ENCODE data around the gene FRMD8.
A peak's percentile ranks its signal among the peaks of the same experiment; 100 is the strongest.
"Not testable (repeated sequence)": the region's sequence is repeated elsewhere in the genome, so short reads cannot be mapped to it uniquely, and the experiment has no call there.

The FRMD8 gene

DNA sequence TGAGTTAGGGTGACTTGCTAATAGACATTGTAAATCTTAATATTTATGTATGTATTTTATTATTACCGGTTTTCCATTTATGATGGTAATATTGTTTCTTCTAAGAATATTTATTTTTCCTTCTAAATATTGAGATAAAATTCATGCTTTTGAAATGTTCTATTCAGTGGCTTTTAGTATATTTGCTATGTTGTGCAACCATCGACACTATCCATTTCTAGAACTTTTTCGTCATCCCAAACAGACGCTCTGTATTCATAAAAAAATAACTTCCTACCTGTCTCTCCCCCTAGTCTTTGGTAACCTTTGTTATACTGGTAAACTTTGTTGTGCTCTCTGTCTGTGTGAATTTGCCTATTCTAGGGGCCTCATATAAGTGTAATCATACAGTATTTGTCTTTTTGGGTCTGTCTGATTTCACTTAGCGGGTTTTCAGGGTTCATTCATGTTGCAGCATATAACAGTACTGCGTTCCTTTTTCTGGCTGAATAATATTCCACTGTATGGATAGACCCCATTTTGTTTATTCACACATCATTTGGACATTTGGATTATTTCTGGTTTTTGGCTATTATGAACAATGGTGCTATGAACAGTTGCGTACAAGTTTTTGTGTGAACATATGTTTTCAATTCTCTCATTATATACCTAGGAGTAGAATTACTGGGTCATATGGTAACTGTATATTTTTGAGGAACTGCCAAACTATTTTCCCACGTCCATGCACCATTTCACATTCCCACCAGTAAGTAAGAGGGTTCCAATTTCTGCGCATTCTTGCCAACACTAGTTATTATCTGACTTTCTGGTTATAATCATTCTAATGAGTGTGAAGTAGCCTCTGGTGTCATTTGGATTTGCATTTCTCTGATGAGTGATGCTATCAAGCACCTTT lies 52.1 kb downstream of the FRMD8 start:
- no peak for DNase-seq

DNA sequence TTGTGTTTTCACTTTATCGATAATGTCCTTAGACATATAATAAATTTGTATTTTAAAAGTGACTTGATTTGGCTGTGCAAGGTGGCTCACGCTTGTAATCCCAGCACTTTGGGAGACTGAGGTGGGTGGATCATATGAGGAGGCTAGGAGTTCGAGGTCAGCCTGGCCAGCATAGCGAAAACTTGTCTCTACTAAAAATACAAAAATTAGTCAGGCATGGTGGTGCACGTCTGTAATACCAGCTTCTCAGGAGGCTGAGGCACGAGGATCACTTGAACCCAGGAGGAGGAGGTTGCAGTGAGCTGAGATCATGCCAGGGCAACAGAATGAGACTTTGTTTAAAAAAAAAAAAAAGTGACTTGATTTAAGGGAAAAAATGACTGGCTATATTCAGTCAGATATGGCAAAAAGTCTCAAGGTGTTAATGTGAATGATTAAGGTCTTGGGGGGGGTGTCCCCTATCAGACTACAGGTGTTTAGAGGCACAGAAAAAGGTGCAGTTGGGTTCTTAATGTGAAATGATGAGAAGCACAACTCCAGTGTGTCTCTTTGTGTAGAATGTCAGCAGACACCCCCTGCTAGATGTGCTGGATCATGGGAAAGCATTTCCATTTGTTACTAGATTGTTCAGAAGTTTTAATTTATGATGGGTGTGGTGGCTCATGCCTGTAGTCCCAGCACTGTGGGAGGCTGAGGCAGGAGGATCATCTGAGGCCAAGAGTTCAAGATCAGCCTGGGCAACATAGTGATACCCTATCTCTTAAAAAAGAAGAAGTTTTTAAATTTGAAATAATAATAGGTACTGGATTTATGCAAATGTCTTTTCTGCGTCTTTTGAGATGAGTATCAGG lies 53.1 kb downstream of the FRMD8 start:
- no peak for DNase-seq

DNA sequence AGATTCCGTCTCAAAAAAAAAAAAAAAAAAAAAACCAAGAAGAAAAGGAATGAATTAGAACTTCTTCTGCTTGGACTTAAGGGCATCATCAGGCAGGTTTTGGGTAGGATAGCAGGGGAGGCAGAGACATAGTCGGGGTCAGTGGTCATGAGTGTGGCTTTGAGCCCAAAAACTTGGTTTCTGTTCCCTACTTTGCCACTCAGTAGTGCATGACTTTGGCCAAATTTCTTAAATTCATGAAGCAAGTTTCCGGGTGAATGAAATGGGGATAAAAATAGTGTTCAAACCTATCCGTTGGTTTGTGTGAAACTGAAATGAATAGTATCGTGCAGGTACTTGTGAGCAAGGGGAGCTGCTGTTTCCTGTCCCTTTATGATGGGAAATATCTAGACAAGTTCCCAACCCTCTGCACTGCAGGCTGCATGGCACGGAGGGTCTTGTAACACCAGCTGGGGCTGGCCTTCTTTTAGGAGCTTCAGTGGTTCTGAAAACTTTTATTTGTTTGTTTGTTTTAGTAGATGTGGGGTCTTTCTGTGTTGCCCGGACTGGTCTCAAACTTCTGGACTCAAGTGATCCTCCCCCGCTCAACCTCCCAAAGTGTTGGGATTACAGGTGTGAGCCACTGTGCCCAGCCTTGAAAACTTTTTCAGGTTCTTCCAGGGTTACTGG lies 54.5 kb downstream of the FRMD8 start:
- no peak for DNase-seq

DNA sequence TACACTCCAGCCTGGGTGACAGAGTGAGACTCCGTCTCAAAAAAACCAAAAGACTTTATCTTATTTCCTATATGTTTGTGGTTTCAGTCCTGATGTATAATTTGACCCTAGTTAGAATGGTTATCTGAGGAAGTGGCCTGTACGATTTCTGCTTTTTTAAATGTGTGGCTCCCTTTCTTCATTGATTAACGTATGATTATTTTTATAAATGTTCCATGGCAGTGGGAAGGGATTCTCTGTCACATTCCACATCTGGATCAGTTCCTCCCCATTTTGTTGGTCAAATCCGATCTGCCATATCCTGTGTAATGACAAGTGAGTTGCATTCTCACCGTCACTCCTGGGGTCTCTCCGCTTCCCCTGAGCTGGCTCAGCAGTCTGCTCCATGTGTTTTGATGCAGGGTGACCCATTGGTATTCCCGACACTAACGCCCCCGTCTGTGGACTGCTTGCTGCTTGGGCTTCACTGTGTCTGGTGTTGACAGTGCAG lies 56.5 kb downstream of the FRMD8 start:
- DNase-seq = no peak

DNA sequence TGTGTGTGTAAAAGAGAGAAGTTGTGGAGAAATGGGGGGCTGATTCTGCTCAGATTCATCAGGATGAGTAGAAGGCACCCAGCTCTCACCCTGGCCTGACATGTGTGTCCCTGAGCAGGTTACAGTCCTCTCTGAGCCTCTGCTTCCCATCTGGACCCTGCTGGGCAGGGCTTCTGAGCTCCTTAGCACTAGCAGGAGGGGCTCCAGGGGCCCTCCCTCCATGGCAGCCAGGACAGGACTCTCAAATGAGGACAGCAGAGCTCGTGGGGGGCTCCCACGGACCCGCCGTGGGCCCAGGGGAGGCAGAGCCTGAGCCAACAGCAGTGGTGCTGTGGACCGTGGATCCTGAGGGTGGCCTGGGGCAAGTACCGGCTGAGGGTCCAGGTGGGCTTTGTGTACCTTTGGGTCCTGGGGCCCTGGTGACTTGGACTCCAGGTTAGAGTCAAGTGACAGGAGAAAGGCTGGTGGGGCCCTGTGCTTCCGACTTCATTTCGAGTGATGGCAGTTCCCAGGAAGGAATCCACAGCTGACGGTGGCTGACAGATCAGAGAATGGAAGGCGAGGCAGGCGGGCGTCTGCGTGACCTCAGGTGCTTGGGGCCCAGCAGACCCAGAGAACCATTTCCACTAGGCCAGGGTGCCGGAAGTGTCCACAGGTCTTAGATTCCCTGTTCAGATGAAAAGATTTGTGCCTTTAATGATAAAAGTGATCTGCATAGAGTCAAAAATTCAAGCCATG lies 58.0 kb downstream of the FRMD8 start:
- DNase-seq = peak; percentile 47

DNA sequence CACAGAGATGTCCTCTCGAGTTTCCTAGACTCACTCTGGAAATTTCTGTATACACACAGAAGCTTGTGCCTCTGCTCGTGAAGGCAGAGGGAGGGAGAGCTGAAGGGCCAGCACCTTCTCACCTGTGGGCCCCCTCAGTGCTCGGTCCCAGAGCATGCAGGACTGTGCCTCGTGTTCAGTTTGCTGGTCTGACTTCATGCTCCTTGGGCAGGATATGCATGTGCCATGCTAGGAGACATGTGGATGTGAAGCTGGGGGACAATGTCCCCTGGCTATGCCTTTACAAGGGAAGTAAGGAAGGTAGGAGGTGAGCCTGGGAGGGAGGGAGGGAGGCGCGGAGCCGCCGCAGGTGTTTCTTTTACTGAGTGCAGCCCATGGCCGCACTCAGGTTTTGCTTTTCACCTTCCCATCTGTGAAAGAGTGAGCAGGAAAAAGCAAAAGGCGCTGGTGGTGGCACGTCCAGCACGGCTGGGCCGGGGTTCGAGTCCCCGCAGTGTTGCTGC lies 58.7 kb downstream of the FRMD8 start:
- DNase-seq = no peak

DNA sequence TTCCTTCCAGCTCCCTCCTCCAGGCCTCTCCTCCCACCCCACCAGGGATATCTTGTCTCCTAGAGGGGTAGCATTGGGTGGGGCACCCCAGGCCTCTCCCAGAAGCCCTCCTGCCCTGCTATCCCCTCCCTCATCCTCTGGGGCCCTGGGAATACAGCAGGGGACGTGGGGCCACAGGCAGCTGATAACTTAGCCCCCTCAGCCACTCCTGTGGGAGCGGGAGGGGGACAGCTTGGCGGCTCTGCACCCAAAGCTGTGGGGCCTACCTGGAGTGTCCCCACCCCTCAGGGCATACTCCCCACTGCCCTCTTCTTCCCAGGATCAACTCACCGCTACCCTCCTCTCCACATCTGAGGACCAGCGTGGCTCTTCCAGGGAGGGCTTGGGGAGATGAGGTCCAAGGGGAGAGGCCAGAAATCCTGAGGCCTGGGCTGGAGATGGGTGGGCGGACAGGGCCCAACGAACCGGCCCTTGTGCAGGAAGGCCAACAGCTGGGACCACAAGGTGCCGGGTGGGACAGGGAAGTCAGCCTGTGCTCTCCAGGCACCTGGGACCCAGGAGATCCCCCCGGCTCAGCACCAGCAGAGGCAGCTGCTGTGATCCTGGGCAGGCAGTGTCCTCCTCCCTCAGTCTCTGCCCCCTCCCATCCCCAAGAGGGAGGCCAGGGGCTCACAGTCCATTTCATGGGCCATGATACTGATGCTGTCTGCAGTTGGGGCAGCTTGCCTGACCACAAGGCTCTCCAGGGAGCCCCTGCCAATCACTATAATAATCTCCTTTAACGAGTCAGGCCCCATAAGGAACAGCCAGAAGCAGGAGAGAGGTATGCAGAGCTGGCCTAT lies 59.4 kb downstream of the FRMD8 start:
- peak; percentile 38 for DNase-seq

DNA sequence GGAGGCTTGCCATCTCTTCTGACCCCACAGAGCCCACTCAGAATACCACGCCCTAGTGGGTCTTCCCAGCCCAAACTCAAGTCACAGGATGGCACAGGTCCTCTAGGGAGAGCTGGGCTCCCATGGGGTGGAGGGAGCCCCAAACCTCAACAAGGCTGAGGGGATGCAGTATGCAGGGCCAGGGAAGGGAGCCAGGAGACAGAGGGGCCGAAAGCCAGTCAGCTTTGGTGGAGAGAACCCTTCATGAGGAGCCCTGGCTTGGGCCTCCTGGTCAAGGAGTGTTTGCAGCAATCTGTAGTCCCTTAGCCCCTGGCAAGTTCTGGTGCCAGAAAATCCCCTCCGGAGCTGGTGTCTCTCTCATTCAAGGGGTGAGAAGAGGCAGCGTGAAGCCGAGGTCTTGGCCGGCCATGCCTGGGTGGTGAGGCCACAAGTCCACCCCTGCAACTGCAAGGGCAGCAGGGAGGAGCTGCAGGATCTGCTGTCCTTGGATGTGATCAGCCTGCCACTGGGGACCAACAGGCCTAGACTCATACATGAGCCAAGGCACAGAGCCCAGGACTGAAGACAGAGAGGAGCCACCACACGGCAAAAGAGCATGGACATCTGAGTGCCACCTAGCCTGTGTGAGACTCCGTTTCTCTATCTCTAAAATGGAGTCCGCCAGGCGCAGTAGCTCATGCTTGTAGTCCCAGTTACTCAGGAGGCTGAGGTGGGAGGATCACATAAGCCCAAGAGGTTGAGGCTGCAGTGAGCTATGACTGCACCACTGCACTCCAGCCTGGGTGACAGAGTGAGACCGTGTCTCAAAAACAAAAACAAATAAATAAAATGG lies 60.2 kb downstream of the FRMD8 start:
- no peak for DNase-seq

DNA sequence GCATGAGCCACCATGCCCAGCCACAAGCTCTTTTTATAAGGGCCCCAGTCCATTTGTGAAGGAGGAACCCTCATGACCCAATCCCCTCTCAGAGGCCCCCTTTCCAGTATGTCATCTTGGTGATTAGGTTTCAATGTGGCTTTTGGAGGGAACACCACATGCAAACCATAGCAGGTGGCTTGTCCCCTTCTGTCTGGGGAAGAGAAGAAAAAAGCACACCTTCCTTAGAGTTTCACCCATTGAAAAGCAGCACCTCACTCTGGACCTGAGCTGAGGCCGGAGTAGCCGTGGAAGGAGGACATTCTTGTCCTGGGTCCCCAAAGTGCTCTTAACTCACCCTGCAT lies 61.6 kb downstream of the FRMD8 start:
- DNase-seq = no peak

DNA sequence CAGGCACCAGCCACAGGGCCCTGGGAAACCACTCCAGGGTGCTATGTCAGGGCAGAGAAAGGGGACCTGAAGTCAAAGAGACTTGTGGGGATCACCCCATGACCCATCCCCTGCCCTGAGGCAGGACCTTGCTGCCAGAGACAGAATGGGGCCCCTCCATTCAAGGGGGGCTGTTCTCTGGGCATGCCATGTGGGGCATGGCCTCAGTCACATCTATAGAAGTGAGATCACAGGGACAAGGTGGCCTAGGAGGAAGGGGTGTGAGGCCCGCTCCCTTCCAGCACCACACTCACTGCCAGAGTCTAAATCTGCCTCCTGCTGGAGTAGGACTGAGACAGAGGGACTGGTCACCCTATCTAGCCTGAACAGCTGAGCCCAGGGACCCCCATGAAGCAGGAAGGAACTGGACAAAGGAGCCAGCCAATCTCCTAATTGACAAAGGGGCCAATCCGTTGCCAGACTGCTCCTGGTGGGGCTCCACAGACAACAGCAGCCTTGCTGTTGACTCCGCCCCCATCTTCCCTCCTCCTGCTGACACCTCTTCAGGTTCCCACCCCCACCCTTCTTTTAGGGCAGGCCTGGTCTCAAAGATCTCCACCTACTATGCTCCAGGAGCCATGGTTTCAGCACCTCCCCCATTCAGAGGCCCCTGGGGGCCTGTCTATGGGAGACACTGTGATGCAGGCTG lies 62.1 kb downstream of the FRMD8 start:
- DNase-seq = no peak

DNA sequence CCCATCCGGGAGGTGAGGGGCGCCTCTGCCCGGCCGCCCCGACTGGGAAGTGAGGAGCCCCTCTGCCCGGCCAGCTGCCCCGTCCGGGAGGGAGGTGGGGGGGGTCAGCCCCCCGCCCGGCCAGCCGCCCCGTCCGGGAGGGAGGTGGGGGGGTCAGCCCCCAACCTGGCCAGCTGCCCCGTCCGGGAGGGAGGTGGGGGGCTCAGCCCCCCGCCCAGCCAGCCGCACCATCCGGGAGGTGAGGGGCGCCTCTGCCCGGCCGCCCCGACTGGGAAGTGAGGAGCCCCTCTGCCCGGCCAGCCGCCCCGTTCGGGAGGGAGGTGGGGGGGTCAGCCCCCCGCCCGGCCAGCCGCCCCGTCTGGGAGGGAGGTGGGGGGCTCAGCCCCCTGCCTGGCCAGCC lies 64.9 kb downstream of the FRMD8 start:
- DNase-seq = not testable (repeated sequence)

DNA sequence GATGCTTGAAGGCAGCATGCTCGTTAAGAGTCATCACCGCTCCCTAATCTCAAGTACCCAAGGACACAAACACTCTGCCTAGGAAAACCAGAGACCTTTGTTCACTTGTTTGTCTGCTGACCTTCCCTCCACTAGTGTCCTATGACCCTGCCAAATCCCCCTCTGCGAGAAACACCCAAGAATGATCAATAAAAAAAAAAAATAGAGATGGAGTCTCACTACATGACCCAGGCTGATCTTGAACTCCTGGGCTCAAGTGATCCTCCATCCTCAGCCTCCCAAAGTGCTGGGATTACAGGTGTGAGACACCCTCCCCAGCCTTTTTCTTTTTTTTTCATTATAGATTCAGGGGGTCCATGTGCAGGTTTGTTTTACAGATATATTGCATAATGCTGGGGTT lies 65.8 kb downstream of the FRMD8 start:
- DNase-seq = not testable (repeated sequence)

DNA sequence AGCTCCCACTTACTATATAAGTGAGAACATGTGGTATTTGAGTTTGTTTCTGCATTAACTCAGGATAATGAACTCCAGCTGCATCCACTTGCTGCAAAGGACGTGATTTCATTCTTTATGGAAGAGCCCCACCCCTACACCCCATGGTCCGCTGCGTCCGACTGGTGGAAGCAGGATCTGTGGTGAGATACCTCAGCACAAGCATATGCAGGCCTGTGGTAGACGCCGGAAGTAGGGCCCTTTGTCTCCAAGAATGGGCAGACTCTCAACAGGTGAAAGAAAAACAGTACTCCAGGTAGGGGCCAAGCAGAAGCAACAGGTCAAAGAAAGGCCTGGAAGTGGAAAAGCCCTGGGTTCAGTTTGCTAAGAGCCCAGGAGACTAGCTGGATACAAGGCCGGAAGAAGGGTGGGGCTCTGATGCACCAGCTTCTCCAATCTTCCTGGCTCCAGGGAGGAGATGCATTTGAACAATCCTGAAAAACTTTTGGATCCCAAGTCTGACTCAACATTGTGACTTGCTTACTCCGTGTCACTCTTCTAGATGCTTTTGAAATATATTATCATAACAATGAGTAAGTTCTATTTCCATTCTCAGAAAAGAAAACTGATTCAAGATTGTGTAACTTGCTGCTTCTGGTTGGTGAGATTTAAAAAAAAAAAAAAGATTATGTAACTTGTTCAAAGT lies 66.5 kb downstream of the FRMD8 start:
- peak; percentile 72 for DNase-seq

DNA sequence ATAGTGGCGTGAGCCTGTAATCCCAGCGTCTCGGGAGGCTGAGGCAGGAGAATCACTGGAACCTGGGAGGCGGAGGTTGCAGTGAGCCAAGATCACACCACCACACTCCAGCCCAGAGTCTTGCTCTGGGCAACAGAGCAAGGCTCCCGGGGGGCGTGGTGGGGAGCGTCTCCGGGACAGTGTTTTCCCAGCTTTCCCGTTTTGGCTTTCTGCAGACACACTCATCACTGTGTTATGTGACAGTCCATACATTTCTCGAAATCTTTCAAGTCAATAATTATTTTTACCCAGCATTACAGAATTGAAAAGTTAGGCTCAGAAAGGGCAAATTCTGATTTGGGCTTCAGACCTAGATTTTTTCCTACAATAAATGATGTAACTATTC lies 67.9 kb downstream of the FRMD8 start:
- DNase-seq = no peak

DNA sequence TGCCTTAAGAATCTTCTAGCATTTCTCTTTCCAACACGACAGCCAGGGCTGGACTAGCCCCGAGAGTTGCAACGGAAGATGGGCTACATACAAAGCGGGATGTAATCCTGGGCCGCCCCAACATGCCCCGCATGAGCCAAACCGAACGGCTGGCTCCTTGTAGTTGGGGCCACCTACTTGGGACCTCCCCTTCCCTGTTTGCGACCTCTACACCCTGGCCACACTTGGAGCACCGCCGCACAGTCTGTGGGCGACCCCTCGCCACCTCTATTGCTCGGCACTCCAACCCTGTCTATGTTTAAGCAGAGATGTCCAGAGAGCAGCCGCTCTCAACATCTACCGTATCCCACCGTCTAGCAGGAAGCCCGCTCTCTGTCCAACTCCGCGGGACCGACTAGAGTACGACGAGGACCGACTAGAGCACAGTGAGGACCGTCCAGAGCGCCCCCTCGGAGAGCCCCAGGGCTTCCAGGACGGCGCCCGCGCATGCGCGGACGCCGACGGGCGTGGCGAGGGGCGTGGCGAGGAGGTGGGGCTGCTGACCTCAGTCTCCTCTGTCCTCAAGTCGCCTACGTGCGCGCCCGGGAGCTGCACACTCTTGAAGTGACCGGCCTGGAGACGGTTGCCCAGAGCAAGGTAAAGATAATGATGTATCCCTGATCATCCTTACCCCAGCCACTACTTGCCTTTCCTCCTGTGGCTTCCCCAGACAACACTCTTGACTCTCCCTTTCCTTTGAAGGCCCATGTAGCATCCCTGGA lies 68.4 kb downstream of the FRMD8 start:
- DNase-seq = peak; percentile 95

DNA sequence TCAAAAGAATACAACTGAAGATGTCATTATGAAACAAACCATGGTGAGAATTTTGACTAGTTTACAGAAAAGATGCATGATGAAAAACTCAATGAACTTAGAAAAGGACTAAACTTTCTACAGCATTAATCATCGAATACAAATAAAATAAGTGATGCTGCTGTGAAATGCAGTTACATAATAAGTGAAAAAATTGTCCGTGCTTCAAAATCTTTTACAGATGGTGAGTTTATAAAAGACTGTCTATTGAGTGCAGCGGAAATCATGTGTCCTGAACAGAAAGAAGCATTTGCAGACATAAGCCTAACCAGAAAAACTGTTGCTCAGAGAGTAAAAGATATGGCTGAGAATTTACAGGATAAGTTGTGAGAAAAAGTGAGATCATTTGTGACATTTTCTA lies 70.0 kb downstream of the FRMD8 start:
- no peak for DNase-seq

DNA sequence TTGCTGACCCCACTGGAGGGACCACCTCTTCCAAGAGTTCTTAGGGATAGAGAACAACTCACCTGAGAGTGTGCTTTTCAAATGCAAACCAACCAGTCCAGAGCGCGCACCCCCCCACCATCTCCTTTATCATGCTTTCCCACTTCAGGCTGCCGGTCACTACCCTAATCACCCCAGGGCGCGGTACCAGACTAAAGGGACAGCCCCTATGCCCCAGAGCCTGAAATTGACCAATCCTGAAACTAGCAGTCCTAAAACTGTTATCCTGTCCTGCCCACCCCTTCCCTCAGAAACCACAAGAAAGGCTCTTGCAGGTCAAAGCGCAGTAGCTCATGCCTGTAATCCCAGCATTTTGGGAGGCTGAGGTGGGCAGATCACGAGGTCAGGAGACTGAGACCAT lies 73.1 kb downstream of the FRMD8 start:
- no peak for DNase-seq
